Effector memory CD8-positive, alpha-beta T cell (primary cell): ENCODE data around the gene TP53TG3.
"Not testable (repeated sequence)": the region's sequence is repeated elsewhere in the genome, so short reads cannot be mapped to it uniquely, and the experiment has no call there.

ENCODE experiments used
- ATAC-seq: fragments of 150-1000 bp; cut with Tn5 transposase; replicated peaks from 2 replicates; pipeline ENCODE4 v1.10.0; 2021; ENCODE audit warnings: mild to moderate bottlenecking, moderate library complexity
- DNase-seq, 3 experiments: peaks; one replicate each; pipeline ENCODE4 v3.0.0; 2021
- H3K27ac Mint-ChIP-seq, 2 donors: one replicate each; pipeline ENCODE4 v1.8.0; 2022; ENCODE audit warnings: mild to moderate bottlenecking in 2 of 2, mixed read lengths in 2 of 2, moderate library complexity in 2 of 2
- H3K27me3 Mint-ChIP-seq, 2 donors: one replicate each; pipeline ENCODE4 v1.8.0; 2022; ENCODE audit warnings: mixed read lengths in 2 of 2
- H3K36me3 Mint-ChIP-seq: one replicate; pipeline ENCODE4 v1.8.0; 2022; ENCODE audit warnings: mild to moderate bottlenecking, moderate library complexity, mixed read lengths; ENCODE audit not compliant: insufficient read depth
- H3K4me1 Mint-ChIP-seq, 2 donors: one replicate each; pipeline ENCODE4 v1.8.0; 2022; ENCODE audit warnings: low read depth in 2 of 2, mixed read lengths in 2 of 2
- H3K4me3 Mint-ChIP-seq, 2 donors: one replicate each; pipeline ENCODE4 v1.8.0; 2022; ENCODE audit warnings: mild to moderate bottlenecking in 2 of 2, mixed read lengths in 2 of 2, moderate library complexity in 2 of 2
- H3K9me3 Mint-ChIP-seq, 2 donors: one replicate each; pipeline ENCODE4 v1.8.0; 2022; ENCODE audit warnings: mixed read lengths in 2 of 2
- total RNA-seq, 9 experiments: gene quantifications; one replicate each; lab custom pipeline; 2026; lab: John Stamatoyannopoulos, UW

The TP53TG3 gene, protein sequence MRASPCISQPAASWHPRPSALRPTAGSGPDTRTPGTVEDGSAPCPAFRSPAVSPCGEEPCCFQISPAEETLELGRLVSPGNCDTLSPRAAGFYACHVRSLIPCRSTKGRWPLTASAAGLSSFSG
- 0 reads per million in 9 experiments for total RNA-seq

DNA sequence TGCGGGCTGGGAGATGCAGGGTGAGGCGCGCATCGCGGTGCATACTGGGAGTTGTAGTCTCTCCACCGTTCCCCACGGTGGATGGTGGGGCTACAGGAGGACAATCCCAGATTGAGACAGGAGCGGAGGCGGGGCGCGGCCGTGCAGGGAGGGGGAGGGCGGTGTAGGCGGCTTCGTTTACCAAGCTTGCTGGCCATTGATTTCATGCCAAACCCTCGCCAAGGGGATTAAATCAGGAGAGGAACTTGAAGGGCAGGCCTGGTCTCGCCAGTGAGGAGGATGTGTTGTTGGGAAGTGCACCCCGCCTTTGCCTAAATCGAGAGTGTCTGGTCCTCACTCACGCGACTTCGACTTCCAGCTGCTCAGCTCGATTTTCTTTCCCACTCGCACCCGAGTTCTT, at the start of gene TP53TG3:
Gene TP53TG3, minus strand, starts transcription at position 101 of the 400 bp plus-strand sequence. Its CDS starts 68 bp downstream, at position 33.
- H3K4me3 Mint-ChIP-seq, H3K27ac Mint-ChIP-seq, DNase-seq, H3K27me3 Mint-ChIP-seq, H3K36me3 Mint-ChIP-seq, H3K9me3 Mint-ChIP-seq, ATAC-seq, H3K4me1 Mint-ChIP-seq: not testable (repeated sequence)

DNA sequence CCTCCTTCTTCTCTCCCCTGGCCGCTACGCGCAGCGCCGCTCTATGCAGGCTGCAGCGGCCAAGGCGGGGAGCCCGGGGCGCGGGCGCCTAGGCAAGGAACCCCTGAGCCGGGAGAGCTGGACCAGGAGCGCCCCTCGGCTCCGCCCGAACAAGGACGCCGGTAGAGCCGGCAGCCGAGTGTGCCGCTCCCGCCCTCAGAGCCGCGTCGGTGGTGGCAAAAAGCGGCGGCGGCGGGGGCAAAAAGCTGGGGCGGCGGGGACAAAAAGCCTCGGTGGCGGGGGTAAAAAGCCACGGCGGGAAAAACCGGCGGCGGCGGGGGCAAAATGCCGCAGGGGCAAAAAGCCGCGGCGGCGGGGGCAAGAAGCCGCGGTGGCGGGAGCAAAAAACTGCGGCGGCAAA, 25.1 kb downstream of the TP53TG3 start:
- not testable (repeated sequence) for H3K27ac Mint-ChIP-seq, DNase-seq, ATAC-seq, H3K36me3 Mint-ChIP-seq, H3K27me3 Mint-ChIP-seq, H3K4me3 Mint-ChIP-seq, H3K4me1 Mint-ChIP-seq, H3K9me3 Mint-ChIP-seq

DNA sequence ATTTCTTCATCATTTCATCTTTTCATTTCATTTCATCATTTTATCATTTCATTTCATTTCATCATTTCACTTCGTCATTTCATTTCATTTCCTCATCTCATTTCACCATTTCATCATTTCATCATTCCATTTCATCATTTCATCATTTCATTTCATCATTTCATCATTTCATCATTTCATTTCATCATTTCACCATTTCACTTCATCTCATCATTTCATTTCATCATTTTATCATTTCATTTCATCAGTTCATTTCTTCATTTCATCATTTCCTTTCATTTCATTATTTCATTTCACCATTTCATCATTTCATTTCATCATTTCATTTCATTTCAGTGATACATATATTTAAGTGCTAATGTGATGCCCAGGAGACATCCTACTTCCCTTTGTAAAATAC, 28.4 kb downstream of the TP53TG3 start:
- ATAC-seq, DNase-seq, H3K4me3 Mint-ChIP-seq, H3K27ac Mint-ChIP-seq, H3K36me3 Mint-ChIP-seq, H3K4me1 Mint-ChIP-seq, H3K27me3 Mint-ChIP-seq: not testable (repeated sequence)
- peaks cover 10 to 22% of the 10 kb centered on the region in 2 donors for H3K9me3 Mint-ChIP-seq

DNA sequence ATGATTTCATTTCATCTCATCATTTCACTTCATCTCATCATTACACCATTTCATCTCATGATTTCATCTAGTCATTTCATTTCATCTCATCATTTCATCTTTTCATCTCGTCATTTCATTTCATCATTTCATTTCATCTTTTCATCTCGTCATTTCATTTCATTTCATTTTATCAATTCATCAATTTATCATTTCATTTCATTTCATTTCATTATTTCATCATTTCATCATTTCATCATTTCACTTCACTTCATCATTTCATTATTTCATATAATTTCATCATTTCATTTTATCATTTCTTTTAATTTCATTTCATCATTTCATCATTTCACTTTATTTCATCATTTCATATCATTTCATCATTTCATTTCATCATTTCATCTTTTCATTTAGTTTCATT, 29.2 kb downstream of the TP53TG3 start:
- H3K4me1 Mint-ChIP-seq, ATAC-seq, H3K4me3 Mint-ChIP-seq, H3K36me3 Mint-ChIP-seq, DNase-seq, H3K27me3 Mint-ChIP-seq, H3K27ac Mint-ChIP-seq: not testable (repeated sequence)
- H3K9me3 Mint-ChIP-seq, result peaks cover 10 to 22% of the 10 kb centered on the region in 2 donors

DNA sequence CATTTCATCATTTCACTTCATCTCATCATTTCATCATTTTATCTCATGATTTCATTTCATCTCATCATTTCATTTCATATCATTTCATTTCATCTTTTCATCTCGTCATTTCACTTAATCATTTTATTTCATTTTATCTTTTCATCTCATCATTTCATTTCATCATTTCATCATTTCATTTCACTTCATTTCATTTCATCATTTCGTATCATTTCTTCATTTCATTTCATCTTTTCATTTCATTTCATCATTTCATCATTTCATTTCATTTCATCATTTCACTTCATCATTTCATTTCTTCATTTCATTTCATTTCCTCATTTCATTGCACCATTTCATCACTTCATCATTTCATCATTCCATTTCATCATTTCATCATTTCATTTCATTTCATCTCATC, 29.8 kb downstream of the TP53TG3 start:
- H3K27me3 Mint-ChIP-seq, ATAC-seq, H3K4me3 Mint-ChIP-seq, H3K36me3 Mint-ChIP-seq, DNase-seq, H3K4me1 Mint-ChIP-seq, H3K27ac Mint-ChIP-seq: not testable (repeated sequence)
- peaks cover 10 to 22% of the 10 kb centered on the region in 2 donors for H3K9me3 Mint-ChIP-seq

DNA sequence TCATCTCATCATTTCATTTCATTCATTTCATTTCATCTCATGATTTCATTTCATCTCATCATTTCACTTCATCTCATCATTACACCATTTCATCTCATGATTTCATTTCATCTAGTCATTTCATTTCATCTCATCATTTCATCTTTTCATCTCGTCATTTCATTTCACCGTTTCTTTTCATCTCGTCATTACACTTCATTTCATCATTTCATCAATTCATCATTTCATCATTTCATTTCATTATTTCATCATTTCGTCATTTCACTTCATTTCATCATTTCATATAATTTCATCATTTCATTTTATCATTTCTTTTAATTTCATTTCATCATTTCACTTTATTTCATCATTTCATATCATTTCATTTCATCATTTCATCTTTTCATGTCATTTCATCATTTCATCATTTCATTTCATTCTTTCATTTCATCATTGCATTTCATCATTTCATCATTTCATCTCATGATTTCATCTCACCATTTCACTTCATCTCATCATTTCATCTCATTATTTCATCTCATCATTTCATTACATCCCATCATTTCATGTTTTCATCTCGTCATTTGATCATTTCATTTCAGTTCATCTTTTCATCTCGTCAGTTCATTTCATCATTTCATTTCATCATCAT, 30.6 kb downstream of the TP53TG3 start:
- DNase-seq, H3K4me1 Mint-ChIP-seq, H3K36me3 Mint-ChIP-seq, H3K27ac Mint-ChIP-seq, ATAC-seq, H3K4me3 Mint-ChIP-seq, H3K27me3 Mint-ChIP-seq: not testable (repeated sequence)
- H3K9me3 Mint-ChIP-seq, result peaks cover 10 to 22% of the 10 kb centered on the region in 2 donors

DNA sequence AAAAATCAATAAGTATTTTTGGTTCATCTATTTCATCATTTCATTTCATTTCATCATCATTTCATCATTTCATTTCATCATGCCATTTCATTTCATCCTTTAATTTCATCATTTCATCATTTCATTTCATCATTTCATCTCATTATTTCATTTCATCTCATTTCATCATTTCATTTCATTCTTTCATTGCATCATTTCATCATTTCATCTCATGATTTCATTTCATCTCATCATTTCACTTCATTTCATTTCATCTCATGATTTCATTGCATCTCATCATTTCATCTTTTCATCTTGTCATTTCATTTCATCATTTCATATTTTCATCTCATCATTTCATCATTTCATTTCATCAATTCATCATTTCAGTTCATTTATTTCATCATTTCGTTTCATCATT, 31.2 kb downstream of the TP53TG3 start:
- not testable (repeated sequence) for H3K36me3 Mint-ChIP-seq, DNase-seq, H3K4me1 Mint-ChIP-seq, H3K27ac Mint-ChIP-seq, H3K27me3 Mint-ChIP-seq, H3K4me3 Mint-ChIP-seq, ATAC-seq
- peaks cover 10 to 22% of the 10 kb centered on the region in 2 donors for H3K9me3 Mint-ChIP-seq

DNA sequence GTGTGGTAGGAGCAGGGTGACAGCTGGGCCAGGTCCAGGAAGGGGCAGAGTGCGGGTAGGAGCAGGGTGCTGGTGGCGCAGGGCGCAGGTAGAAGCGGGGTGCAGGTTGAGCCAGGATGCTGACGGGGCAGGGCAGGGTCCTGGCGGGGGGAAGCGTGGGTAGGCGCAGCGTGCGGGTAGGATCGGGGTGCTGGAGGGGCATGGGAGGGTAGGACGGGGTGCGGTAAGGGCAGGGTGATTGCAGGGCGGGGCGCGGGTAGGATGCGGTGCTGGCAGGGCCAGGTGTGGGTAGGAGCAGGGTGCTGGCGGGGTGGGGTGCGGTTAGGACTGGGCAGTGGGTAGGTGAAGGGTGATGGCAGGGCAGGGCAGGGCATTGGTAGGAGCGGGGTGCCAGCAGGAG, 38.4 kb downstream of the TP53TG3 start:
- not testable (repeated sequence) for H3K9me3 Mint-ChIP-seq, H3K4me3 Mint-ChIP-seq, H3K4me1 Mint-ChIP-seq, H3K27ac Mint-ChIP-seq, H3K27me3 Mint-ChIP-seq, H3K36me3 Mint-ChIP-seq, ATAC-seq, DNase-seq

DNA sequence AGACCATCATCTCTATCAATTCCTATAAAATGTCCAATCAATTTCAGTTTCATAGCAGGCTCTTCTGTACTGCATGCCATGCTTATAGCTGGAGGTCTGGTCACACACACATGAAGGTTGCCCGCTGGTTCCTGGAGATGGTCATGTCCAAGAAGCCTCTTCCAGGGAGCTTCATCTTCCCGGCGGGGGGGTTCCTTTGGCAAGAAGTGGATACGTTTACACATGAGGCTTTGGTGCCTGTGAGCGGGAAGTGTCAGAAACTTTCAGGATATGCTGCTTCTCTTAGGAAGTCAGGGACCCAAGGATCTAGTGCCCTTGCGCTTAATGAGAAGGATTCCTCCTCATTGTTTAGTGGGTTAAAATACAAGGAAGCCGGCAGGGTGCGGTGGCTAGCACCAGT, 43.9 kb downstream of the TP53TG3 start:
- not testable (repeated sequence) for ATAC-seq, H3K27me3 Mint-ChIP-seq, DNase-seq, H3K4me1 Mint-ChIP-seq, H3K36me3 Mint-ChIP-seq, H3K9me3 Mint-ChIP-seq, H3K27ac Mint-ChIP-seq, H3K4me3 Mint-ChIP-seq
